Stimulated activated CD4-positive, alpha-beta T cell treated with anti-CD3 and anti-CD28 coated beads, Interleukin-4, amount 100 ng/mL, for 24 hours (primary cell): ENCODE results near the gene CMIP.

Source experiments
- DNase-seq: peaks from one replicate; pipeline ENCODE4 v3.0.0-alpha.2; 2020

The CMIP gene

DNA sequence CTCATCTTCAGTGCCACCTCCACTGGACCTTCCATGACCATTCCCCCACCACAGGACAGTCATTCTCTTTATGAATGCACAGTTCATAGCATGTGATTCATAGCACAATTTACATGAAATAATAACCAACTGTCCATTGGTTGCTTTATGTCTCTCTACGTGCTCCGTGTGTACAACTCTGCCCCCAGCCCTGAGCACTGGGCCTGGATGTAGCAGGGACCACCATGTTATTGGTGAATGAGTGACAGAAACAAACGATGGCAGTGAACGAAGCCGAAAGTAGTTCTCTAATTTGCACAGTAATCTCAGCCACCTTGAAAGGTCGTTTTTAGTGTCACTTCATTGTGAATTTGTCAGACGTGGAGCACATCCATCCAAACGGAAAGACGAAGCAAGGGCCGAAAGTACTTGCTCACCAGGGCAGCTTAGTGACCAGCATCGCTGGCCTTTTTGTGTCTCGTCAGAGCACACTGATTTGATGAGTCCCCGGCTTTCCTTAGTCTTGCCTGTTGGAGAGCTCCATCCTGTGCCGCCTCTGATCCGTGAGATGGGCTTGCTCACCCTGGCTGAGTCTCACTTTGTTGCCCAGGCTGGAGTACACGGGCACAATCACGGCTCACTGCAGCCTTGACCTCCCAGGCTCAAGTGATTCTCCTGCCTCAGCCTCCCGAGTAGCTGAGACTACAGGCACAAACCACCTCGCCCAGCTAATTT, 95.3 kb downstream of the CMIP start:
- DNase-seq: no peak

DNA sequence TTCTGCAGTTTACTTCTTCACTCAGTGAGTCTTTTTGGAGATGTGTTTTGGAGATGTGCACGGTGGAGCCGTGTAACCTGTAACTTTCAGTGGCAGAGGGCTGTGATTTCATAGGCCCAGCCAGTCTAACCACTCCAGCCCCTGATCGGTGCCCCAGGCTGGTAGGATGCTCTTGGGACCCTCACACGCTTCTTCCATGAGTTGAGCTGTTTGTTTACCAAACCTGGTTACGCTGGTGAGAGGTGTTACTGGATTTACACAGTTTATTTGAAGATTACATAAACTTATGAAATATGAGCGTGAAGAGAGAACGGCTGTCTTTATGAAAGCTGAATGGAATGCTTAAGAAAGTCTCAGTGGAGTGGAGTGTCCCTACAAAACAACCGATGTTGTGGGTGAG, 96.7 kb downstream of the CMIP start:
- DNase-seq: no peak

DNA sequence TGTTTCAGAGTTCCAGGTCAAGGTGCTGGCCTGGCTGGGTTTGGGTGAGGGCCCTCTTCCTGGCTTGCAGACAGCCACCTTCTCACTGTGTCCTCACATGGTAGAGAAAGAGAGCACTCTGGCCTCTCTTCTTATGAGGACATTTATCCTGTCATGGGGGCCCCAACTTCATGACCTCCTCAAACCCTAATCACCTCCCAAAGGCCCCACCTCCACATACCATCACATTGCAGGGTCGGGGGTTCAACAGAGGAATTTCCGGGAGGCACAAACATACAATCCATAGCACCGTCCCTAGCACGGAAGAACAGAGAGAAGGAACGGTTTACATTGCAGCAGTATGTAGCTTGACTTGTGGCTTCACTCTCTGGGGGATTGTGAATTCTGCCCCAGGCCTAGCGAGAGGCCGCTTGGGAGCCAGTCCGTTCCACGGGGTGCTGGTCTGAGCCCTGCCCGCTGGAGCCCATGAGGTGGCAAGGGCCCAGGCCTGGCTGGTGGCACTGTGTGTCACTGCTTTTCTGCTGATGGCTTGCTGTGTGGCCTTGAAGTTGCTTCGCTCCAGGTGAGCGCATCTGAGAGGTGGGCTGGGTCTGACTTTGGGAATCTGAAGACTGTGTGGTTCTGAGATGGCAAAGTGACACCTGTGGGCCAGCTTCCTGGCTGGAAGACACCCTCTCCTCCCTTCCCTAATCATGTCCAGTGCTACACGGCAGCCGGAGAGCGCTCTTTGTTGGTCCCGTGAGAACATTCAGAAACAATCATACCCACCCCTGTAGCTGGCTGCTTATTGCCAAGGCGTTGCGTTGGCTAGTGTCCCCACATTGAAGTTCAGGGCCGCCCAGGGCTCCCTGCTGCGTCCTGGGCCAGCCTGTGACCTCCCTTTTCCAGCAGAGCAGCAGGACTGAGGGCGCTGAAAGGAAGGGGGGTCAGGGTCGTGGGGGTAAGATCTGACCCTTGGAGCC, 98.3 kb downstream of the CMIP start:
- DNase-seq: no peak

DNA sequence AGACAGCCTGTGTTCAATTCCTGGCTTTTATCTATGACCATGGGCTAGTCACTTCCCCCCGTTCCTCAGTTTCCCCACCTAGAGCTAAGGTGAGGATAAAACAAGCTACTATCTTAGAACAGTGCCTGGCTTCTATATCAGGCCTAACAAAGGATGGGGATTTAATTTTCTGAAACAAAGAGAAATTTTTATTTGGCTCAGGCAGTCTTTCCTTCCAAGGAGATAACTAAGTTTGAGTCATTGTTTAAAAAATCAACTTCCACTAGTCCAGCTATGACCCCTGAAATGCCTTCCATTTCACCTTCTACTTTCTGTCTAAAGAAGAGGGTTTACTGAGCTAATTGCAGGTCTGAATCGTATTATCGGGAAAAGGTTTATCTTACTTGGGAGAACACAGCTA, 99.0 kb downstream of the CMIP start:
- no peak for DNase-seq

DNA sequence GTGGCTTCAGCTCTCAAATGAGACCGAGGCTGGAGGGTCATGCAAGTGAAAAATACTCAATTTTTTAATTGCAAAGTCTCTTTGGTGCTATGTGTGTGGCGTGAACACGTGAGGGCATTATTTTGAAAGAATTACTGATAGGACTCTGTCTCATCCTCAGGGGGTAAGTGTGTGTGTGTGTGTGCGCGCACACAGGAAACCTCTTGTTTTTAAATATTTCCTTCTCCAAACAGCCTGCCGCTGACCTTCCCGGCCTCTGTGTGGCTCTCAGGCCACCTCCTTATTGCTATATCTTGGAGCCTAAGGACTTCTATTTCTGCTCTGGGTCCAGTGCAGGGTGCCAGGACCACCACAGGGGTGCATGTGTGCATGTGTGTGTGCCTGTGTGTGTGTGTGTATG, 99.7 kb downstream of the CMIP start:
- no peak for DNase-seq

DNA sequence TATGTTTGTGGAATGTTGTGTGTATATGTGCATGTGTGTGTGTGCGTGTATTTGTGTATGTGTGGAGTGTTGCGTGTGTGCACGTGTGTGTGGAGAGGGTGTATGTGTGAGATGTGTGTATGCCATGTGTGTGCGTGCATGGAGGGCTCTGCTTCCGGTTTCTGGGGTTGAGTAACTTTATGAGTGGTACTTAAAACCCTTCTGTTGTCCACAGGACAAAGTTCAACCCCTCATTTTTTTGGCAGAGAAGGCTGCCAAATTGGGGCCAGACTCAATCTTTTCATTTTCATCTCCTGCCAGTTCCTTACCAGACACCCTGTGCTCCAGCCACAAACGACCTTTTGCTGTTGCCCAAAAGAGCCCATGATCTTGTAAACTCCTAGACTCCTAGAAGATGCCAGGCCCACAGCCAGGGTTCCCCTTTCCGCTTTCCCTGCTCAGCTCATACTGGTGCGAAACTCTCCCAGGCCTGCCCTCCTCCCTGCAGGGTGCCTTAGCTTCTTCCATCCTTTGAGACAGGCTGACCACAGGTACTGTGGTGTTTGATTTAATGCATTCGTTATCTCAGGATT, 100.2 kb downstream of the CMIP start:
- DNase-seq: no peak

DNA sequence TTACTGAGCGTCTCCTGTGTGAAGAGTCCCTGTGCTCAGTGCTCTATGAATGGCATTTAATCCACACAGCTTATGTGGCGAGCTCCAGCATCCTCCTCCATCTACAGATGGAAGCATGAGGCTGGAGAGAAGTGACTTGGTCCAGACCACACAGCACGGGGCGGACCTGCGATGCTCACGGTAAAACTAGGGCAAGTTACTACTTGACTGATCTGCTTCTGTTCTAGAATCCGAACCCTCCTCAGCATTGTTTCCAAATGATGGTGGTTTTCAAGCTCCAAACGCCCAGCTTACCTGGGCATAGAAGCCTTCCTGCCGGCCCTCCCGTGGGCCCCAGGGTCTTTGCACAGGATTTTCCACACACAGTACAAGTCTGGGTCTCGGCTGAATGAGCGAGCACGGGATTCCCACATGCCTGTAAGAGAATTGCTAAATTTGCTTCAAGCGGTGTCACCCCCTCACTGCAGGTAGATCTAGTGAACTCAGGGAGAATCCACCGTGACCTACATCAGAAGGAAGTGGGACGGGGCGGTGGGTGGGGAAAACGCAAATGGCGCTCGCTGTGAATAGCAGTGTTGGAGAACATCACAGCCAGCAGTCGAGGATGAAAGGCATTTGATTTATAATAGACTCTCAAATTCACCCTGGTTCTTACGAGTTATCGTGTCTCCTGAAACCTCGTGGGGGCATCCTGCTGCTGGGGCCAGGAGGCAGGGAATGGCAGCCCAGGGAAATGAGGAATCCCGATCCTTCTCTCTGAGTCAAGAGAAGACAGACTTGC, 101.1 kb downstream of the CMIP start:
- DNase-seq: no peak

DNA sequence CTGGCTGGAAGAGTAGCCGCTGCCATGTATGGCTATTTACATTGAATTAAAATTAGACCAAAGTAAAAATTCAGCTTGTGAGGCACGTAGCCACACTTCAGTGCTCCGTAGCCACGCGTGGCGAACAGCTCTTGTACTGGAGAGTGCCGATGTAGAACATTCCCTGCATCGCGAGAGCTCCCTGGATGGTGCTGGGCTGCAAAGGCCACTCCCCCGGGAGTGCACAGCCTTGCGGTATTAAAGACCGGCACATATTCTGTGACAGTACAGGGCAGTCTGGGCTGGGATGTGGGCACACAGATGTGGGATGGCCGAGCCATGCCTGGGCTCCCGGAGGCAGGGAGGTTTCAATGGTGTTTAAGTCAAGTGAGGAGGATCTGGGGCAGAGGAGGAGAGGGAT, 102.2 kb downstream of the CMIP start:
- no peak for DNase-seq

DNA sequence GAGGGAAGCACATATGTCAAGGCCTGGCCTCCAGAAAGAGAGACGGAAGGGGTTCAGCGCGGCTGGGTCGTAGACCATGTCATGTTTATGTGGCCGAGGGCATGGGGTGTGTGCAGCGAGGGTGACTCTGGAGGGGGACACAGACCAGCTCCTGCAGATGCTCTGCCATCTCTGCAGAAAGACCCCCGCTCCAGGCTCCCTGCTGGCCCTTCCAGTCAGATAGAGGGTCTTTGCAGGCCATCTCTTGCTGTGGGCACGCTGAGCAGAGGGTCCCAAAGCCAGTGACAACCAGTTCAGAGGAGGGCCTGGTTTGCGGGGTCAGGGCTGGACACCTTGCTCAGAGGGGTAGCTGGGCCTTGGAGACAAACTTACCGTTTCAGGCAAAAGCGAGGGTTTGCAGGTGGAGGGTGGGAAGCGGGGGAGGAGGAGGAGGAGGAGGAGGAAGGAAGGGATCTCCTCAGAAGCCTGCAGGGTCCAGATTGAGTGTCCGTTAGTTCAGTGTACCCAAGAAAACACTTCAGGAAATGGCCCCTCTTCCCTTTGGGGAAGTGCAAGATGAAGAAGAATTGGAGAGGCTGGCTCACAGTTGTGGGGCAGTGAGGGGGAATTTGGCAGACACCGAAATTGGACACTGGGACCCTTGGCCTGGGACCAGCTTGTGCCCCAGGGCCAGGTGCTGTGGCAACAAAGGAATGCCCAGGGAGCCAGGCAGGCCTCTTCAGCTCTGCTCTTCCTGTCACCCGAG, 102.8 kb downstream of the CMIP start:
- DNase-seq: no peak

DNA sequence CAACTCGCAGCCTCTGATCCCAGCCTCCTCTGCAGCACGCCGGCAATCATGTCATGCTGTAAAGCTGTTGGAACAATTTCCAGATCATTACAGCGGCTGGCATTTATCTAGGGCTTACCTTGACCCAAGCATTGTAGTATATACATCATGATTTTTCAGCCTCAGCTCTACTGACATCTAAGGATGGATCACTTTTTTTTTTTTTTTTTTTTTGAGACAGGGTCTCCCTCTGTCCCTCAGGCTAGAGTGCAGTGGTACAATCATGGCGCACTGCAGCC, 103.3 kb downstream of the CMIP start:
- DNase-seq: no peak

DNA sequence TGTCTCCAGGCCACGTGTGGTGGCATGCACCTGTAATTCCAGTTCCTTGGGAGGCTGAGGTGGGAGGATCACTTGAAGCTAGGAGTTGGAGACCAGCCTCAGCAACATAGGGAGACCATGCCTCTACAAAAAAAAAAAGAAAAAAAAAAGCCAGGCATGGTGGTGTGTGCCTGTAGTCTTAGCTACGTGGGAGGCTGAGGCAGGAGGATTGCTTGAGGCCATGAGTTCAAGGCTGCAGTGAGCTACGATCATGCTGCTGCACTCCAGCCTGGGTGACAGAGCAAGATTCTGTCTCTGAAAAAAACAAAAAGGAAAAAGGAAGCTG, 103.9 kb downstream of the CMIP start:
- DNase-seq: no peak

DNA sequence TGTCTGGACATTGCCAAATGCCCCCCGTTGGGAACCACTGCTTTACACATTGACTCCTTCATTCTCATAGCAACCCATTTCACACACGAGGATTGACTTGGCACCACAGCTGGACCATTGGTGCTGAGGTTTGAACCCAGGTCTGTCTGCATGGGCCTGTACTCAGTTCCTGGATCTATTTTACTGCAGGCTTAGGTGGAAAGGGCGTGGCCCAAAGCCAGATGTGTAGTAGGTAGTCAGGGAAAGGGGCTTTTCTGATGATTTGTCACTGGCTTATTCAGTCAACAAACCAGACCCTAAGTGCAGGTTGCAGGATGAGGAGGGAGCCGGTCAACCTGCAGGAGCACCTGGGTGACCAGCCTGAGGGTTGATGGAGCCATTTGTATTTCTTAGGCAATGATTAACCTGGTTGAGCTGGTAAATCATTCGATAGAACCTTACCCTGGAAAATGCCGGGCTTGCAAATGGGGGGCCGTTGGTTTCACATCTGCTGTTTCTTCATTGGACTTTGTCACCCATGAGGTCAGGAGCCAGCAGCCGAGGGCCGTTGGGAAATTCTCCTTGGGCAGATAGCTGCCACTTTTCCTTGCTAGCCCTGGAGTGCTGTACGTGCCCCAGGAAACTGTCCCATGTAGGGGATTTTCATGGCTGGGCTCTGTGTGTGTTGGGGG, 104.4 kb downstream of the CMIP start:
- no peak for DNase-seq

DNA sequence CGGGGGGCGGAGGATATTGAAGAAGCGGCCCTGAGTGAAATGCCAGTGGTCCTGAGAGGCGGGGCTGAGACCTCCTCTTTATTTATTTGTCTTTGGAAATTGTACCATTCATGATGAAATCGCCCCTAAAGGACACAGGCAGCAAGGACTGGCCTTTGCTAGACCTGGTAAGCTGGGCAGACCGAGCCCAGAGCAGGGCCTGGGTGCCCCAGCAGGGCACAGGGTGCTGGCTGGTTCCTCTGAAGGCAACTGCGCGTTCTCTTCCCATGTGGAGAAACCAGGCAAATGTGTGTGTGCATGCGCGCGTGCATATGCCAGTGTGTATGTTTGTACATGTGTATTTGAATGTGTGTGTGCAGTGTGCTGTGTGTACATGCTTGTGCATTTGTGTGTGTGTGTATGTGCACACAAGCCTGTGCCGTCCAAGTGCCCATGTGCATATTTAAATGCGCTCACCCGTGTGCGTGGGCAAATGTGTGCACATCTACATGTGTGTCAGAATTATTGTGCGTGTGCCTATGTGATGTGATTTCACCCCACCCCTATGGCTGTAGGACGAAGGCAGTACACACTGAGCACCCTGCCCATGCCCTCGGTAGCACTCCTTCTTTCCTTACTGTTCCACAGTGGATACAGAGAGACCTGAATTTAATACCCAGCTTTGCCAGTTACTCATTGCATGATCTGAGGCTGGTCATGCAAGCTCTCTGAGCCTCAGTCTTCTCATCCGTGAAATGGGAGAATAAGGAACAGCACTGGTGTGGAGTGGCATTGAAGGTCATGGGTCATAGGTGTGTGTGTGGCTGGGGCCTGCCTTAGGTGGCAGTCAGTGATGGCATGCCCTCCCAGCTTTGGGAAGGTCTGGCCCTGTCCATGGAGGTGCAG, 105.2 kb downstream of the CMIP start:
- DNase-seq: no peak

DNA sequence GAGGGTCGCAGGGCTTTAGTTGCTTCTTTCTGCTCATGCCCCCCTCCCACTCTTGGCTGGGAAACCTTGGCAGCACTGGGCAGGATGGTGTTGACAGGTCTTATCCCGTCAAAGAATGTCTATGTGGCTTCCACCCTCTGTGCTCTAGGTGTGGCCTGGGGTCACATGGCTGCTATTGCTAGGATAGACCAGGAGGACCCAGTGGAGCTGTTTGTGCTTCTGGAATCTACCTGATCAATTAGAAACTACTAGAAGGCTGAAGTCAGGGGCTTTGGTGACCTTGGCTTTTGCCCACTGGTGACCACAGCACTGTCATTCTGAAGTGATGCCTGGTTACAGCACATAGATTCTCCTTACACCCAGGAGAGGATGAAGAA, 105.8 kb downstream of the CMIP start:
- no peak for DNase-seq

DNA sequence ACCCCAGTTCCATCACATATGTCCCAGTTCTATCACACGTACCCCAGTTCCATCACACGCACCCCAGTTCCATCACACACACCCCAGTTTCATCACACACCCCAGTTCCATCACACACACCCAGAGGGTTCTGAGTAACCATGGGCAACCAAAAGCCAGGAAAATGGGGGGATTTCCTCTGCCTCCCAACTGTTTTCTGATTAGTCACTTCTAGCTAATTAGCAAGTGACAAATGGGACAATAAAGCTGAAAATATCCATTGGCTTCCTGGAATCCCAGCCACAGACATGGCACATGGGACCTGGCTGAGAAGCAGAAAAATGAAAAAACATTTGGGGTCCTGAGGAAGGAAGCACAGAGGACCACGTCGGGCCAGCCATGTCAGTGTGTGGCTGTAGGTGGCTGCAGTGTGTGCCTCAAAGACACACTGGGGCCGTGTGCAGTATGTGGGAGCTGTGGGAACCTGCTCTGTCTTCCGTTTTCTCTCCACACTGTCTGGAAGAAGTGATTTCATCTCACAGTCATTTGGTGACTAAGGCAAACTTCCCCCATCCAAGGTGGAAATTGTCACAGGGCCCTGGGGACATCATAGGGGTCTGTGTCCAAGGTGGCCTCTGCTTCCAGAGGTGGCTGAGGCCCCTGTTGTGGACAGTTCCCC, 106.7 kb downstream of the CMIP start:
- peak; percentile 19 for DNase-seq

DNA sequence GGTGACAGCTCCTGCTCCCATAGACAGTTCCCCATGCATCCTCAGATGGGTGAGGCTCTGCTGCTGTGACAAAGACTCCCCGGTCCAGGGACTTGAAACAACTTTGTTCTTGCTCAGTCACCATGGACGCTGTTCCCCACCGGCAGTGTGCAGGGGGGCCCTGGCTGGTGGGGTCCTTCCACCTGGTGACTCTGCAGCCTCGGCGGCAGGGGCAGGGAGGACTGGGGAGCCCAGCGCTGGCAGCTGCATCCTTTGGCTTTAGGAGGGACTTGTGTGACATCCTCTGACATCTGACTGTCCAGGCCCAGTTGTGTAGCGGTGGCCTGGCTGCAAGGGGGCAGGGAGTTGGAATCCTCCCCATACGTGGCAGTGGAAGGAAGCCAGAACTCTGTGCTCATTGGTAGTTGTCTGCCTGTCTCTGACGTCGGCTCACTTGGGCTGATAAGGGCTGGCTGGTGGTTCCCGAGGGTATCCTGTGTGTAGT, 107.3 kb downstream of the CMIP start:
- no peak for DNase-seq

DNA sequence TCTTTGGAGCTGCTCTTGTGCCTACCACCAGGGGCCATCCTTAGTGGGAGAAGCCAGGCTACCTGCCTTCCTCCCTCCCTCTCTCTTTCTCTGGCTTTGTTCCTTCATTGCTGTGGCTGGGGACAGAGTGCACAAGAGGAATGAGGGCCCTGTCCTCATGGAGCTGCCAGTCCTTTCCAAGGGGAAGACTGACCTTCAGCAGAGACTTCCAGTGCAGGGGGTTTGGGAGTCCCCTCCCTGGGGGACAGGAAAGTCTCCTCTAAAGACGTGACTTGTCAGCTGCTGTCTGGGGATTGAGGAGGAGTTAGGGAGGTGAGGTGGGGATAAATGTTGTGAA, 108.1 kb downstream of the CMIP start:
- no peak for DNase-seq

DNA sequence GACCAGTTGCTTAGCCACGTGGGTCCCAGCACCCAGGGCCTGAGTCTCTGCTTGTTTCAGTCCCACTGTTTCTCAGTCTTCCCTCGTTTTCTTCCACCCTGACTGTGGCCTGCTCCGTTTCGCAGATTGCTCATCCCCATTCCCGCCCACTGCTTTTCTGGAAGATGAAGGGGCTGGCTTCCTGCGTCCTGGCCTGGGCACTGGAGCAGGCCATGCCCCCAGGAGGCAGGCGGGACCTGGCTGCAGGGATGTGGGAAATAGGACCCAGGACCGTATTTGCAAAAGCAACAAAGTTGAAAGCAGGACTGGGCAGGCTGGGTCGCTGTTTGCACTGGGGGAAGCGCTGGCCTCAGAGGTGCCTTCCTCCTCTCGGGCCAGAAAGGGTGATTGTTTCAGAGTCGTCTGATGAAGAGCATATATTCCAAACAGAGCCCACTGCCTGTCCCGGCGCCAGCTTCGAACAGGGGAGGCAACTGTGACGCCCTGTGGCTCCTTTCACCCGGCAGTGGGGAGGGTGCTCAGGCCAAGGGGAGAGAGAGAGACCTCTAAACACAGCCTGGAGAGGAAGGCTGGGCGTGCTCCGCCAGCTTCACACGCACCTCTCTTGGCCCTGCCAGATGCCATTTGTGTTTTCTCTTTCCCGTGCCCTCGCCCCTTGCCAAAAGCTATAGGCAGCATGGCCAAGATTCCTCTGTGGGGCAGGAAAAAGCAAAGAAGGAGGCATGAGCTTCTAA, 108.6 kb downstream of the CMIP start:
- DNase-seq: no peak

DNA sequence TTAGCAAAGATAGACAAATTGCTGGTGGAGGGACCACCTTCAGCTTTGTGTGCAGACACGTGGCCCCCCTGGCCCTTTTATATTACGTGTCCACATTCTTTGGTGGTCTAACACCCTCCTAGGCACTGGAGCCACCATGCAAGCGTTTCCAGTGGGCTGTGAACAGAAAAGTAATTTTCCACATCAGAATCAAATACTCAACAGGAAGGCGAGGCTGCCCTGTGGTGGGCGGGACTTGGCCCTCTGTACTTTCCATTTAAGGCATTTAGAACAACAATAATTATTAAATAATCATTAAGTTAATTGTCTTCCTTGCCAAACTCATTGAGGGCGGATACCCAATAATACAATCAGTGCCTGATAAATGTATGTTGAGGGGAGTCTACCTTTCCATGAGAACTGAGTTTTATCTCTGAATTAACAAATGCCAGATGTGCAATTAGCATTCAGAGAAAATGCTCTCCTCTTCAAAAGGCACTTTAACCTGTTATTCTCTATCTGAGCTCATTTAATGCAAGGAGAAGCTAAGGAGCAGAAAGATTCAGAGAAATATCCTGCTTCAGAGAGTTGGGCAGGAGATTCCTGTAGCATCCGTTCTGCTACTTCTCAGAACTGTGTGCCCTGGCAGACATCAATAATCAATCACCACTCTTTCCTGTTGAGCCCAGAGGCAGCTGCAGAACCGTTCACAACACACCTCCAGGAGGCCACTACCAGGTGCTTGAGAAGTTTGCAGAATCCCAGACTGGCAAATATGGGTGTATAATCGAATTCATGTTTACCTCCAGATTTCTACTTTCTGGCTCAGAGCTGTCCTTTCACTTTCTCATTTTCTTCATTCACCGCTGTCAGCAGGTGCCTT, 109.4 kb downstream of the CMIP start:
- DNase-seq: no peak
